Measurements from ENCODE around the gene CHCHD3.

DNA sequence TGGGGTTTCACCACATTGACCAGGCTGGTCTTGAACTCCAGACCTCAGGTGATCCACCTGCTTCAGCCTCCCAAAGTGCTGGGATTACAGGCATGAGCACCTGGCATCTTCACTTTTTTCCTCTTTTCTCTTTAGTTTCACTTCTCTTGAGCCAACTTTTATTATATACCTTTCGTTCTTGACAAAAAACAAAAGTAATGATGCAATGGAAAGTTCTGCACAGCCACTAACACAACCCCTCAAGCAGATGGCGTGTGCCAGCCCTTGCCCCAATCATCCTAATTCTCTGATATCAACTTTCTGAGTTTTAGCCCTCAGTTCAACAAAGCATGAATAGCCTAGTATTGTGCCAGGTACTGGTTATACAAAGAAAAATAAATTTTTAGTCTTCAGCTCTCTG lies 223.6 kb downstream of the CHCHD3 start:
- no peak for TF ChIP-seq EZH2phosphoT487 (IDR thresholded peaks at IDR 0.05; ENCODE audit: borderline replicate concordance)
- TF ChIP-seq, protein P1, sequence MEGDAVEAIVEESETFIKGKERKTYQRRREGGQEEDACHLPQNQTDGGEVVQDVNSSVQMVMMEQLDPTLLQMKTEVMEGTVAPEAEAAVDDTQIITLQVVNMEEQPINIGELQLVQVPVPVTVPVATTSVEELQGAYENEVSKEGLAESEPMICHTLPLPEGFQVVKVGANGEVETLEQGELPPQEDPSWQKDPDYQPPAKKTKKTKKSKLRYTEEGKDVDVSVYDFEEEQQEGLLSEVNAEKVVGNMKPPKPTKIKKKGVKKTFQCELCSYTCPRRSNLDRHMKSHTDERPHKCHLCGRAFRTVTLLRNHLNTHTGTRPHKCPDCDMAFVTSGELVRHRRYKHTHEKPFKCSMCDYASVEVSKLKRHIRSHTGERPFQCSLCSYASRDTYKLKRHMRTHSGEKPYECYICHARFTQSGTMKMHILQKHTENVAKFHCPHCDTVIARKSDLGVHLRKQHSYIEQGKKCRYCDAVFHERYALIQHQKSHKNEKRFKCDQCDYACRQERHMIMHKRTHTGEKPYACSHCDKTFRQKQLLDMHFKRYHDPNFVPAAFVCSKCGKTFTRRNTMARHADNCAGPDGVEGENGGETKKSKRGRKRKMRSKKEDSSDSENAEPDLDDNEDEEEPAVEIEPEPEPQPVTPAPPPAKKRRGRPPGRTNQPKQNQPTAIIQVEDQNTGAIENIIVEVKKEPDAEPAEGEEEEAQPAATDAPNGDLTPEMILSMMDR (conservative IDR thresholded peaks at IDR 0.05; ENCODE audit: low read length), result no peak
